H1 (cell line): ENCODE measurements around the gene PHOSPHO2. TPM values are rescaled to one million over a fixed set of nuclear protein-coding genes. Genes with fewer than 3 reads are reported as not detected.

Experiments used
- CTCF ChIA-PET: fragments of 300-600 bp; sonication (Branson Sonifier 250); formaldehyde crosslinking; loops from one replicate; lab custom pipeline; 2021; ENCODE audit not compliant: partially characterized antibody; lab: Charles Lee
- POLR2A ChIA-PET: fragments of 300-600 bp; sonication (Branson Sonifier 250); formaldehyde crosslinking; loops from one replicate; lab custom pipeline; 2021; ENCODE audit warnings: inconsistent platforms; ENCODE audit not compliant: partially characterized antibody; lab: Charles Lee
- DNase-seq, 2 experiments: peaks; one replicate each; pipeline versions ENCODE4 v3.0.0 to v3.0.0-alpha.2; 2010 to 2022; ENCODE audit warnings: low spot score in 2 of 2, low read depth in 1 of 2, mixed read lengths in 1 of 2
- FAIRE-seq: peaks from 2 replicates; lab custom pipeline; 2011; peaks lifted over from hg19 to GRCh38; lab: Jason Lieb, UNC
- H2AFZ ChIP-seq: 2 replicates; pipeline ENCODE4 v1.8.1; 2012; ENCODE audit warnings: low read length, inconsistent platforms
- H2AK5ac ChIP-seq: 2 replicates; pipeline ENCODE4 v1.6.1; 2013; ENCODE audit warnings: low read depth, low read length
- H2BK120ac ChIP-seq: replicated peaks from 2 replicates; pipeline ENCODE3; 2013; ENCODE audit warnings: low read depth, low read length, inconsistent platforms
- H2BK12ac ChIP-seq: 2 replicates; pipeline ENCODE4 v1.6.1; 2013; ENCODE audit warnings: low read depth, low read length
- H2BK15ac ChIP-seq: 2 replicates; pipeline ENCODE4 v1.6.1; 2013; ENCODE audit warnings: low read length
- H2BK20ac ChIP-seq: 2 replicates; pipeline ENCODE4 v1.6.1; 2013; ENCODE audit warnings: low read length
- H2BK5ac ChIP-seq: 2 replicates; pipeline ENCODE4 v1.6.1; 2013; ENCODE audit warnings: low read depth, low read length
- H3K14ac ChIP-seq: 2 replicates; pipeline ENCODE4 v1.6.1; 2013; ENCODE audit warnings: inconsistent platforms; ENCODE audit not compliant: insufficient read length
- H3K18ac ChIP-seq: 2 replicates; pipeline ENCODE4 v1.6.1; 2013; ENCODE audit warnings: low read length; ENCODE audit errors: extremely low read depth
- H3K23ac ChIP-seq: 2 replicates; pipeline ENCODE4 v1.6.1; 2013; ENCODE audit warnings: inconsistent platforms; ENCODE audit not compliant: insufficient read length
- H3K23me2 ChIP-seq: 2 replicates; pipeline ENCODE4 v1.6.1; 2013; ENCODE audit warnings: low read depth, low read length
- H3K27ac ChIP-seq: 2 replicates; pipeline ENCODE4 v1.6.1; 2011; ENCODE audit warnings: low read depth, low read length, inconsistent platforms
- H3K27me3 ChIP-seq, 4 experiments: replicated peaks in 1 of 4; 1 replicate in 1 of 4; 2 replicates in 3 of 4; pipeline versions ENCODE4 v1.6.1 to v1.8.1; 2011 to 2013; ENCODE audit warnings: low read length in 3 of 4, mild to moderate bottlenecking in 3 of 4, inconsistent platforms in 2 of 4, mixed read lengths in 2 of 4, moderate library complexity in 1 of 4; ENCODE audit not compliant: control insufficient read depth in 3 of 4, insufficient read depth in 3 of 4; ENCODE audit errors: extremely low read depth in 1 of 4
- H3K36me3 ChIP-seq, 4 experiments: 2 replicates each; pipeline versions ENCODE4 v1.6.1 to v1.8.1; 2011 to 2013; ENCODE audit warnings: mild to moderate bottlenecking in 4 of 4, low read length in 3 of 4, moderate library complexity in 2 of 4, control low read depth in 1 of 4, inconsistent platforms in 1 of 4; ENCODE audit not compliant: insufficient read depth in 4 of 4, control insufficient read depth in 2 of 4
- H3K4ac ChIP-seq: replicated peaks from 2 replicates; pipeline ENCODE3; 2013; ENCODE audit warnings: low read length, low read depth, mixed read lengths, inconsistent platforms; ENCODE audit not compliant: insufficient read length
- H3K4me1 ChIP-seq, 4 experiments: replicated peaks in 1 of 4; 1 replicate in 1 of 4; 2 replicates in 3 of 4; pipeline versions ENCODE4 v1.6.1 to v1.8.1; 2011 to 2013; ENCODE audit warnings: low read length in 3 of 4, inconsistent platforms in 2 of 4, mixed read lengths in 1 of 4; ENCODE audit not compliant: insufficient read depth in 4 of 4, control insufficient read depth in 3 of 4
- H3K4me2 ChIP-seq, 2 experiments: 2 replicates each; pipeline versions ENCODE4 v1.6.1 to v1.8.1; 2011 to 2013; ENCODE audit warnings: low read depth in 2 of 2, low read length in 2 of 2, control low read depth in 1 of 2, inconsistent platforms in 1 of 2, mild to moderate bottlenecking in 1 of 2; ENCODE audit not compliant: insufficient read depth in 1 of 2
- H3K4me3 ChIP-seq, 4 experiments: fragments of 200-600, 300-600 bp in 1 of 4; sonication (generic), shearing (Covaris generic), sonication (Bioruptor Twin) in 1 of 4; 2 replicates each; pipeline versions ENCODE4 v1.5.1 to v1.8.1; 2011 to 2016; ENCODE audit warnings: low read length in 4 of 4, low read depth in 3 of 4, control low read depth in 2 of 4, inconsistent platforms in 2 of 4, mild to moderate bottlenecking in 2 of 4, mixed read lengths in 1 of 4, moderate library complexity in 1 of 4; ENCODE audit not compliant: insufficient read depth in 2 of 4; ENCODE audit errors: extremely low read depth in 1 of 4
- H3K56ac ChIP-seq: replicated peaks from 2 replicates; pipeline ENCODE3; 2013; ENCODE audit warnings: low read depth, mild to moderate bottlenecking, mixed read lengths, low read length, inconsistent platforms; ENCODE audit not compliant: insufficient read length
- H3K79me1 ChIP-seq: 2 replicates; pipeline ENCODE4 v1.6.1; 2013; ENCODE audit warnings: low read depth, low read length, control low read depth
- H3K79me2 ChIP-seq, 2 experiments: 2 replicates each; pipeline versions ENCODE4 v1.6.1 to v1.8.1; 2012 to 2013; ENCODE audit warnings: low read length in 2 of 2, mild to moderate bottlenecking in 2 of 2, inconsistent platforms in 1 of 2; ENCODE audit not compliant: insufficient read depth in 2 of 2, control insufficient read depth in 1 of 2
- H3K9ac ChIP-seq, 4 experiments: replicated peaks in 1 of 4; 1 replicate in 1 of 4; 2 replicates in 3 of 4; pipeline versions ENCODE4 v1.6.1 to v1.8.1; 2011 to 2013; ENCODE audit warnings: low read depth in 3 of 4, low read length in 3 of 4, control low read depth in 2 of 4, mild to moderate bottlenecking in 2 of 4, moderate library complexity in 2 of 4, inconsistent platforms in 1 of 4; ENCODE audit errors: extremely low read depth in 1 of 4
- H3K9me3 ChIP-seq, 2 experiments: 2 replicates each; pipeline versions ENCODE4 v1.6.1 to v1.8.1; 2012 to 2013; ENCODE audit warnings: mild to moderate bottlenecking in 2 of 2, moderate library complexity in 2 of 2, control low read depth in 1 of 2, inconsistent platforms in 1 of 2, low read depth in 1 of 2, low read length in 1 of 2, mixed read lengths in 1 of 2; ENCODE audit not compliant: insufficient read depth in 2 of 2
- H4K20me1 ChIP-seq, 2 experiments: replicated peaks in 1 of 2; 2 replicates each; pipeline versions ENCODE3 to v1.8.1; 2011 to 2013; ENCODE audit warnings: inconsistent platforms in 2 of 2, low read length in 2 of 2, mild to moderate bottlenecking in 1 of 2; ENCODE audit not compliant: insufficient read depth in 2 of 2, control insufficient read depth in 1 of 2
- H4K5ac ChIP-seq: 2 replicates; pipeline ENCODE4 v1.6.1; 2013; ENCODE audit warnings: low read length, low read depth, mixed read lengths, inconsistent platforms; ENCODE audit not compliant: insufficient read length
- H4K8ac ChIP-seq: 2 replicates; pipeline ENCODE4 v1.8.0; 2013; ENCODE audit warnings: mild to moderate bottlenecking, moderate library complexity, low read length, inconsistent platforms; ENCODE audit not compliant: insufficient read depth; ENCODE audit errors: extremely low read depth
- H4K91ac ChIP-seq: replicated peaks from 2 replicates; pipeline ENCODE3; 2013; ENCODE audit warnings: low read length, mixed read lengths, inconsistent platforms; ENCODE audit not compliant: insufficient read length
- ASH2L ChIP-seq: fragments of 200-600, 300-600 bp; sonication (generic); IDR thresholded peaks from one replicate; pipeline ENCODE4 v1.7.1; 2017; ENCODE audit warnings: low read length
- BACH1 ChIP-seq: IDR thresholded peaks from 2 replicates; pipeline ENCODE4 v1.6.1; 2012; ENCODE audit warnings: low read length, improper control_type of control experiment
- CHD1 ChIP-seq: IDR thresholded peaks from 2 replicates; pipeline ENCODE4 v1.6.1; 2012; ENCODE audit warnings: low read depth, low read length, improper control_type of control experiment
- CTBP2 ChIP-seq: IDR thresholded peaks from 2 replicates; pipeline ENCODE4 v1.7.0; 2011; ENCODE audit warnings: borderline replicate concordance, mild to moderate bottlenecking, moderate library complexity, mixed read lengths, low read length; ENCODE audit not compliant: insufficient read depth, insufficient read length
- HDAC6 ChIP-seq: IDR thresholded peaks from one replicate; pipeline ENCODE4 v1.7.1; 2012; ENCODE audit warnings: low read depth, mild to moderate bottlenecking, inconsistent platforms, low read length, moderate library complexity
- MAX ChIP-seq: IDR thresholded peaks from 2 replicates; pipeline ENCODE4 v1.6.1; 2012; ENCODE audit warnings: inconsistent platforms
- RNF2 ChIP-seq: fragments of 200-900, 300-1000 bp; sonication (generic); IDR thresholded peaks from 2 replicates; pipeline ENCODE4 v1.7.1; 2016; ENCODE audit warnings: borderline replicate concordance, low read depth, mild to moderate bottlenecking, antibody characterized with exemption, low read length; ENCODE audit not compliant: poor library complexity, severe bottlenecking; ENCODE audit errors: missing control alignments
- WGBS, 2 experiments: shearing (Covaris generic) in 1 of 2; methylation state at CpG; one replicate each; pipeline versions ENCODE4 v1.1.6 to v1.1.7; 2013 to 2015; ENCODE audit warnings: low lambda C conversion rate in 2 of 2, mixed read lengths in 2 of 2, inconsistent platforms in 1 of 2, low coverage in 1 of 2, missing lambda C conversion rate in 1 of 2; ENCODE audit not compliant: insufficient replicate concordance in 2 of 2, insufficient coverage in 1 of 2, insufficient read length in 1 of 2; ENCODE audit errors: extremely low coverage in 1 of 2, missing lambda C conversion rate in 1 of 2; 5-methylcytosine and 5-hydroxymethylcytosine counted together
- polyA plus RNA-seq, 7 experiments: library from polyadenylated mRNA; depleted of rRNA in 3 of 7; stranded (reverse) in 5 of 7; unstranded in 2 of 7; fragments of >200 nt in 5 of 7; fragments of 200-250 nt in 2 of 7; gene quantifications; 1 replicate in 5 of 7; 2 replicates in 1 of 7; 4 replicates in 1 of 7; pipeline versions ENCODE4 v1.2.1 to v1.2.3, GENCODE V29; 2011 to 2013; ENCODE audit warnings: missing spikeins in 2 of 7, mixed read lengths in 2 of 7
- total RNA-seq: library from RNA; stranded (reverse); fragmentation: NEBNext Ultra II Directional; extraction: Animal tissue kit (Norgen Biotek cat#: 25700); gene quantifications from 2 replicates; pipeline ENCODE4 v1.2.1, GENCODE V29; 2021

Gene PHOSPHO2
- total and polyA plus RNA-seq, 2 of the 8 experiments (the other 6 are each of a cell fraction or from before 2014, with no cell fraction given): 2.4 to 8.5 TPM

- Histone ChIP-seq H3K9ac (no peak overlapping the region), H3K23me2 (no peaks in the 10 kb centered on the region; the same call in 1 of the 2 replicates)
- POLR2A ChIA-PET: no interaction called here
Measured at GRCh38 chr2:169659320-169659719, 34.9 kb upstream of the PHOSPHO2 start.

More at GRCh38 chr2:169659320-169659719, 34.9 kb upstream of the PHOSPHO2 start:
- no peak overlapping the region for H2BK20ac ChIP-seq
- H3K4me1 ChIP-seq: no peaks in the 10 kb centered on the region
- H2AK5ac ChIP-seq: no peak overlapping the region
- no peak overlapping the region for H2BK5ac ChIP-seq
- H3K79me2 ChIP-seq: no peaks in the 10 kb centered on the region
- no peak overlapping the region for H2AFZ ChIP-seq
- WGBS, 2 experiments: 95% methylated on average over 1 of the region's 1 CpG; no CpG with 5 or more reads in 1 of the 2 experiments
- DNase-seq (no peak), FAIRE-seq (no peak)
- TF ChIP-seq ASH2L: no peak
- TF ChIP-seq CTBP2: no peak
- TF ChIP-seq BACH1: no peak
- TF ChIP-seq CHD1: no peak
- TF ChIP-seq MAX: no peak
- no peak for TF ChIP-seq RNF2
- no peak for TF ChIP-seq HDAC6
- no peak overlapping the region for H3K23ac ChIP-seq
- H3K4me3 ChIP-seq: no peak overlapping the region
- no peak overlapping the region for H3K4me2 ChIP-seq
- H3K27me3 ChIP-seq: no peaks in the 10 kb centered on the region
- no peak overlapping the region for H3K56ac ChIP-seq
- no peak overlapping the region for H2BK120ac ChIP-seq
- no peak overlapping the region for H2BK15ac ChIP-seq
- H4K5ac ChIP-seq: no peak overlapping the region
- no peaks in the 10 kb centered on the region for H3K79me1 ChIP-seq
- no peak overlapping the region for H3K18ac ChIP-seq
- no peaks in the 10 kb centered on the region for H4K20me1 ChIP-seq
- no peak overlapping the region for H4K91ac ChIP-seq
- no peaks in the 10 kb centered on the region for H3K9me3 ChIP-seq
- no peak overlapping the region for H2BK12ac ChIP-seq
- H4K8ac ChIP-seq: no peak overlapping the region
- H3K36me3 ChIP-seq: no peaks in the 10 kb centered on the region
- no peak overlapping the region for H3K14ac ChIP-seq
- H3K4ac ChIP-seq: no peak overlapping the region
- H3K27ac ChIP-seq: no peak overlapping the region
- CTCF ChIA-PET: no interaction called here
